Lung (tissue), 12 donors: ENCODE data around the gene CD63. TPM values are rescaled to one million over a fixed set of nuclear protein-coding genes. Genes with fewer than 3 reads are reported as not detected.

ENCODE experiments used
- ATAC-seq: fragments of 200-7000 bp; cut with Tn5 transposase; one replicate; pipeline ENCODE4 v1.9.1; 2020; ENCODE audit warnings: moderate number of reproducible peaks; ENCODE audit not compliant: insufficient read depth, low FRiP score
- DNase-seq, 3 donors: peaks; one replicate each; pipeline ENCODE4 v3.0.0-alpha.2; 2013 to 2017
- H3K27ac ChIP-seq, 2 donors: one replicate each; pipeline ENCODE4 v1.5.1; 2013; ENCODE audit warnings: mild to moderate bottlenecking in 2 of 2, moderate library complexity in 2 of 2, control low read depth in 1 of 2, inconsistent platforms in 1 of 2, low read depth in 1 of 2, low read length in 1 of 2
- H3K27me3 ChIP-seq, 3 donors: one replicate each; pipeline ENCODE4 v1.5.1; 2013; ENCODE audit warnings: low read length in 2 of 3; ENCODE audit not compliant: control insufficient read depth in 3 of 3, insufficient read depth in 3 of 3
- H3K36me3 ChIP-seq, 4 donors: one replicate each; pipeline ENCODE4 v1.5.1; 2013; ENCODE audit warnings: low read length in 4 of 4, mild to moderate bottlenecking in 1 of 4, moderate library complexity in 1 of 4; ENCODE audit not compliant: control insufficient read depth in 4 of 4, insufficient read depth in 4 of 4
- H3K4me1 ChIP-seq, 5 donors: one replicate each; pipeline ENCODE4 v1.5.1; 2013; ENCODE audit warnings: low read length in 5 of 5, mild to moderate bottlenecking in 2 of 5, moderate library complexity in 1 of 5; ENCODE audit not compliant: control insufficient read depth in 5 of 5, insufficient read depth in 5 of 5
- H3K4me3 ChIP-seq: one replicate; pipeline ENCODE4 v1.5.1; 2013; ENCODE audit warnings: mild to moderate bottlenecking, control low read depth, moderate library complexity
- H3K9ac ChIP-seq, 2 donors: one replicate each; pipeline ENCODE4 v1.5.1; 2013; ENCODE audit warnings: low read length in 2 of 2, control low read depth in 1 of 2; ENCODE audit not compliant: insufficient read depth in 1 of 2
- H3K9me3 ChIP-seq, 4 donors: one replicate each; pipeline ENCODE4 v1.5.1; 2013; ENCODE audit warnings: low read length in 3 of 4, mild to moderate bottlenecking in 1 of 4, moderate library complexity in 1 of 4; ENCODE audit not compliant: control insufficient read depth in 4 of 4, insufficient read depth in 3 of 4
- CTCF ChIP-seq: IDR thresholded peaks from 2 replicates; pipeline ENCODE4 v1.5.1; 2012; ENCODE audit warnings: mild to moderate bottlenecking; ENCODE audit errors: control extremely low read depth, extremely low read depth
- WGBS, 2 donors: extraction: QIAGEN DNeasy Blood & Tissue Kit; methylation state at CpG; one replicate each; pipeline ENCODE4 v1.1.7; 2013; 5-methylcytosine and 5-hydroxymethylcytosine counted together
- polyA plus RNA-seq, 2 donors: library from polyadenylated mRNA; stranded (reverse); fragments of 200-250 nt; gene quantifications; one replicate each; pipeline ENCODE4 v1.2.1, GENCODE V29; 2013
- total RNA-seq, 2 donors: library from RNA; depleted of rRNA in 1 of 2; stranded (reverse); fragments of >200 nt in 1 of 2; gene quantifications; one replicate each; pipeline ENCODE4 v1.2.1, GENCODE V29; 2014 to 2021
- donor health status: control.
- donor health status: control.
- donor health status: Bipolar disorder and iron deficiency.
- donor health status: healthy.
- donor health status: DM: yes; HTN: yes; CAD: no.

Gene CD63
- total and polyA plus RNA-seq, 4 donors, result 516 to 2,824 (median 1,627) TPM

- H3K9ac ChIP-seq, result peak overlapping the region in 1 of 2 donors; percentile 35
- TF ChIP-seq CTCF, result no peak
- no peak overlapping the region for H3K4me3 ChIP-seq
- no peaks in the 10 kb centered on the region for H3K27me3 ChIP-seq
- ATAC-seq (no peak), DNase-seq (no peak)
- WGBS, 2 donors, result 59 to 64% methylated on average over 3 of the region's 3 CpGs
- H3K4me1 ChIP-seq, result peaks cover 2 to 34% (median 11%) of the 10 kb centered on the region in 5 donors
- peaks cover 0 to 7% (median under 1%) of the 10 kb centered on the region in 4 donors for H3K36me3 ChIP-seq
- H3K9me3 ChIP-seq, result no peaks in the 10 kb centered on the region
- H3K27ac ChIP-seq, result no peak overlapping the region
Measured at GRCh38 chr12:55746174-55746912, 17.5 kb upstream of the CD63 start.

DNA sequence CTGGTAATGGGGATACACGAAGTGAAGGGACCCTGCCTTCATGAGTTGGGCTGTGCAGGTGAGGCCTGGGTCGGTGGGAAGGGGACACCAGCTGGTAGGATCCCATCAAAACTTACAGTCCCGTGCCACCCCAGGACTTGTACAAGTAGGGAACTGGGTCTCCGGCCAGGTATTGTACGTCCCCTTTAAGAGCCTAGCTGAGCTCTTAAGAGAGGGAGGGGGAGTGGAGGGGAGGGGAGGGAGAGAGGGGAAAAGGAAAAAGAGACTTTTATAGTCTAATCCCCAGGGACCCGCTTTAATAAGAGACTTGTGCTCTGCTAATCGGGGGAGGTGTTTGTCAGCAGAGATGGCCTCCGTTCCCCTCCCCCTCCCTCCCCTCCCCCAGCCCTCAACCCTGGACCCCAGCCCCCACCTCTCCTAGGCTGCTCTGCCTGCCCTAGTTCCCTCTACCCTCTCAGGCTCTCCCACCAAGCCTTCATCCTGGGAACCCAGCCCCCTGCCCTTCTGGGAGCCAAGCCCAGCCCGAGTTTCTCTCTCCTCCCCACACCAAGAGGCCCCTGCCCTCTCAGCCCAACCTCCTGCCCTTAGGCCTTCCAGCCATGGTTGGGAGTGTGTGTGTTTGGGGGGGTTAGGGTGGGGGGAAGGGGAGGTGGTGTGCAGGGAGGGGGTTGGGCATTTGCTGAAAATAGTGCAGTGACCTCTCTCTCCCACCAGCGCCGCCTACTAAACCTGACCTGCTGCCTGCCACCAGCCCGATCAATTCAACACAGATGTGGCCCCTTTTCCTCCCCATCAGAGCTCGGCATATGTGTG is 16.8 kb upstream of the CD63 start:
- Histone ChIP-seq H3K4me1 (peaks cover 2 to 34% (median 11%) of the 10 kb centered on the region in 5 donors), H3K9ac (no peak overlapping the region), H3K27me3 (no peaks in the 10 kb centered on the region), H3K27ac (no peak overlapping the region), H3K9me3 (no peaks in the 10 kb centered on the region), H3K4me3 (no peak overlapping the region), H3K36me3 (peaks cover 0 to 2% (median 0%) of the 10 kb centered on the region in 4 donors)
- DNase-seq (peak; percentile 73 to 87 (median 85)), ATAC-seq (no peak)
- WGBS, 2 donors, result 31 to 36% methylated on average over 13 of the region's 13 CpGs
- no peak for TF ChIP-seq CTCF

- Histone ChIP-seq H3K36me3 (peaks cover 0 to 2% (median 0%) of the 10 kb centered on the region in 4 donors), H3K9me3 (no peaks in the 10 kb centered on the region), H3K27ac (no peak overlapping the region), H3K4me3 (no peak overlapping the region), H3K4me1 (peaks cover 2 to 34% (median 11%) of the 10 kb centered on the region in 5 donors), H3K27me3 (no peaks in the 10 kb centered on the region), H3K9ac (peak overlapping the region; percentile 46 to 74)
- DNase-seq (no peak), ATAC-seq (no peak)
- 18 to 31% methylated on average over 11 of the region's 11 CpGs for WGBS, 2 donors
- TF ChIP-seq CTCF, result no peak
Measured at GRCh38 chr12:55744340-55745030, 15.7 kb upstream of the CD63 start.
